Inflammatory macrophage (primary cell): Measurements from ENCODE around the gene ABHD5.
A peak's percentile ranks its signal among the peaks of the same experiment; 100 is the strongest.

Experiments
- DNase-seq, 2 donors: peaks; one replicate each; pipeline ENCODE4 v3.0.0-alpha.2; 2020 to 2022

The ABHD5 gene

DNA sequence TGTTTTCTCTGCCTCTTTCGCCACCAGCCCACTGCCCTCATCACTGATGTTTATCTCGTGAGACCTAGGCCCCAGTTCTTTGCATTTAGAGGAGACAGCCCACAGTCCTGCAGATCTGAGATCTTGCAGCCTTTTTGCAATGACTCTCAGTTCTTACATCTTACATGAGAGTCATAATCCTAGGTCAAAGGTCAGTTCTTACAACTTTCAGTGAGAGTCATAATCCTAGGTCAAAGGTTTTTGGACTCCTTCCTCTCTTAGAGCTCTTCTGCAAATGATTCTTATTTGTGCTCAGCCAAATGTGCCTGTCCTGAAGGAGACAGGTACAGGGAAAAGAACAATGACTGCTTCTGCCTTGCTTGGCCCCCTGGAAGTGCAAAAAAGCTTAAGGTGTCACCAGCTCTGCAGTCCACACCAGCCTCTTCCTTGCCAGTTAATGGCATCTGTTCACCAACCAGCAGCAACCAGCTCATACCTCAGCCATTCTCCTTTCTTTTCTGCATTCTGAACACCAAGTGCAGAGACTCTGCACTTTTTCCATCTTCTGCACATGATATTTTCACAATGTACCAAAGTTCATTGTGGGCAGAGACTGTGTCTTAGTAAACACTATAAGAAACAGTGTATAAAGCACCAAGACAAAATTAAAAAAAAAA, 67.1 kb downstream of the ABHD5 start:
- DNase-seq: peak; percentile 71 to 80

DNA sequence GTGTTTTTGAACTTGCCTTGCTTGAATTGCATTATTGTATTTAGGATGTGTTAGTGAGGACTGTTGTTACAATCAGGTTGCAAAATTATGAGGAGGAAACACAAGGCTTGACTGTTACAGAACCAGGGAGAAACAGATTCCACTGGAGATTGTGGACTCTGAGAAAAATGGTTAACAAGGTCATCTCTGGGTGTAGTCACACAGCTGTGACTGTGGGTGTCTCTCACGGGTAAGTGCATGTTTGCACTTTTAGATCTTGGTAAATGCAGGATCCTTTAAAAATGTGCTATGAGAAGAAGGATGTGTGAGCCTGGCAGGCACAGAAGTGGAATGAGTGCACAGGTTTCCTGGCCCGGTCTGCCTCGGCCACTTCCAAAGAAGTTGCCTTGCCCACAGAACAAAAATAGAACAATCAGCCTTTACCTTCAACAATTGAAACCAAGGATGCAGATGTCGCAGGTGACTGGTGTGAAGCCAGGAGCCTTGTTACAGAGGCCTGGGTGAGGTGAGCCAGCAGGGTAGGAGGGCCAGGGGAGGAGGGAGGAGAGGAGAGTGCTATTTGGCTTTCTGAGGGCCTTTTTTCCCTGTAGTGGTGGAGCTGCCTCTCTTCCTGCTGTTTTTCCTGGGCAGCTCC, 68.0 kb downstream of the ABHD5 start:
- DNase-seq: peak; percentile 22 to 51

DNA sequence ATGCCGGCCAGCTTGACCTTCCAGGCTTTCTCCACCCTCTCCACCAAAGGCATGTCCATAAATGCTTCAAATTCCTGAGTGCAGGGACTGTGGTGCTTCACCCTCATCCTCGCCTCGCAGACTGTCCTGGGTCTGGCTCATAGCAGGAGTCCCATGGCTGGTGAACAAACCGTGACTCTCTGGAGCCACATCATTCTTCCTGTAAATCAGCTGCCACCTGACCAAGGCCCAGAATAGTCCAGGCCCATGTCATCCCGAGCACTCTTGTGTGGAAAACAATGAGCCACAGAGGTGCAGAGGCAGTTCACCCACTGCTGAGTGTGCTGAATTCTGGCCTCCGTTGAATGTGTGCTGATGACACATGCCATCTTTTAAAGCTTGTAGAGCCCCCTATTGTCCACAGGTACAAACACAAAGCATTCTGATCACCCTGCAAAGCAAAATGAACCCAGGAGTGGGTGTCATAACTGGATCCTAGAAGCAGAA, 68.6 kb downstream of the ABHD5 start:
- peak; percentile 38 to 70 for DNase-seq

DNA sequence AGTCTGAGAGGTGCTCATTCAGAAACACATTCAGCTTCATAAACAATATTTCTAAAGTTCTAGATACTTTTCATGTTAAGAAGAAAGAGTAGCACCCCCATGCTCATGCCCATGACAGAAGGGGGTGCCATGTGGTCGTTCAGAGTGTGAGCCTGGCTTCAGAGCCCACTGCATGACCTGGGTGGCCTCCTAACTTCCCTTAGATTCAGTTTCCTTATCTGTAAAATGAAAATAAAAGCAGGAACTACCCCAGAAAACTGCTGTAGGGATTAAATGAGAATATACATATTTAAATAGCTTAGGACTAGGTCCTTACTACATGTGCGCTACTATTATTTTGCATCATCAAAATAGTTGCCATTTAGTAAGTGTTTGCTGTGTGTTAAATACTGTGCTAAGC, 69.2 kb downstream of the ABHD5 start:
- DNase-seq: peak; percentile 37 to 47

DNA sequence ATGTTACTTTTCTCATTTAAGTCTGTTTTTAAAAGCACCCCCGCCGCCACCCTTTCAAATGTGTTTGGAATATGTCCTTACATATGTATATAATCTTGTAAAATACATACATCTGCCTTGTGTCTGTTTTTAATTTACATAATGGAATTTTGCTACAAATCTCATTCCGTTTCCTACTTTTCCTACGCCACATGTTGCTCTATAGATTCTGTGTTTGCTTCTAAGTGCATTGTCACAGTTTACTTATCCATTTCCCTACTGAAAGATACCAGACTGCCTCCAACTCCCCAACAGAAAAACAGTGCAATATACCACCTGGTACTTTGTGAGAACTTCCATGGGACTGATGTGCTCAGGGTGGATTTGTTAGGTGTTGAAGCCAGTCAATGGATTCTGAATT, 70.2 kb downstream of the ABHD5 start:
- no peak for DNase-seq

DNA sequence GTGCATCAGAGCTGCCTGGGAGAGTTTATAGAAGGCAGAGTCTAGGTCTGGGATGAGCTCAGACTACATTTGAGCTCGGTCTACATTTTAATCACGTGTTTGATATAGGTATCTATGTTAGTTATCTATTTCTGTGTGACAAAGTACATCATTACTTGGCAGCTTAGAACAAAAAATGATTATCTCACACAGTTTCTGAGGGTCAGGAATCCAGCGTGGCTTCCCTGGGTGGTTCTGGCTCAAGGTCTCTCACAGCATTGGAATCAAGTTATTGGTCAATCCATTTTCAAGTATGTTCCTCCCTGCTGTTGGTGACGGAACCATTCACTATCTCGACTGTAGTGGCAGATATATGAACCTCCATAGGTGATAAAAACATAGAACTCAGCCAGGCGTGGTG, 71.7 kb downstream of the ABHD5 start:
- DNase-seq: no peak

DNA sequence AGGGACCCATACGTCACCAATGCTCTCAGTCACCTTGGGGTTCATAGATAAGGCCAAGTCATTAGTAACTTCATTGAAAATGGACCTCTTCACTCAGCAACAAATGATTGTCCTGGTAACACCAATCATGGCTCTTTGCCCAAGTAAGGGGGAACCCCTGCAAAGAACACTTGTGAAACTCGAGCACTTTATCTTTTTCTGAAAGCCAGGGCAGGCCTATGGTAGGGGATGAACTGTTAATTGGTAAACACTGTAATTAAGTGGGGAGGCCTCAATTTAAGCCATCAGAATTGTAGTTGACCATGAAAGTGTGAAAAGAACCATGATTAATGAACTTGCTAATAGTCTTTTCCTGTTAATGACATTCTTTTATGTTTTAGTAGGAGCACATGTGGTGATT, 73.3 kb downstream of the ABHD5 start:
- DNase-seq: no peak

DNA sequence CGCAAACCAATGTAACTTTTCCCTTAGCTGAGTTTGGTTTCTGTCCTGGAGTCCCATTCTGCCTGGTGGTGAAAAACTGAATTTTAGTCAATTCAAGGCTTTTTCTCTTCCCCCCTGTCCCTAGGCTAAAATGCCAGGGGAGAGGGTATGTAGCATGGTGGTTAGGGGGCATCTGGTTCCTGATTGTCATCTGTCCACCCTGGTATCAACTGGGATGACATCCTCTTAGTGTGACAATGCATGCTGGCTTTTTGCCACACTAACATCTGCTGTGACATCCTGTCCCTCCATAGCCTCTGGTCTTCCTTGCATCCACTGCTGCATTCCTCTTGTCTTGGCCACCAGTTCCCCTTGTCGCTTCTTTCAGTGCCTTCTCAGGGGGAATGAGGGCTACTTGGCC, 73.7 kb downstream of the ABHD5 start:
- no peak for DNase-seq

DNA sequence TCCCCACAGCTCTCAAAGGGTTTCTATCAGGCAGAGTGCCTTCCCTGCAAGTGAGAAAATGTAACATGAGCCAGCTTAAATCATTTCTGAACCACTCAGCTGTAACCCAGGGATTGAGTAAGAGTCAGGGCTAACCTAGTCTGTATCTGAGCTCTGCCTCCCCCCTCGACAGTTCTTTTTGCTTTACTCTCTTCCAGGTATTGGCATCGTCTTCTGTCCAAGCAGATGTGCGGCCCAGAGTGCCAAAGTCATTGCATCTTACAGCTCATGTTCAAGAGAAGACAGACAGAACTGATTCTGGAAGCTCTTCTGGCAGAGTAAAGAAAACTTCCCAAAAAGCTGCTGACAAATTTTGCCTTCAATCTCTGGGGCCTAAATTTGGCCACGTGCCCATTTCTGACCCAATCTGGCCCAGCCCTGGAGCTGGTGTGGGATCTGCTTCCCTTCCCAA, 74.8 kb downstream of the ABHD5 start:
- DNase-seq: no peak

DNA sequence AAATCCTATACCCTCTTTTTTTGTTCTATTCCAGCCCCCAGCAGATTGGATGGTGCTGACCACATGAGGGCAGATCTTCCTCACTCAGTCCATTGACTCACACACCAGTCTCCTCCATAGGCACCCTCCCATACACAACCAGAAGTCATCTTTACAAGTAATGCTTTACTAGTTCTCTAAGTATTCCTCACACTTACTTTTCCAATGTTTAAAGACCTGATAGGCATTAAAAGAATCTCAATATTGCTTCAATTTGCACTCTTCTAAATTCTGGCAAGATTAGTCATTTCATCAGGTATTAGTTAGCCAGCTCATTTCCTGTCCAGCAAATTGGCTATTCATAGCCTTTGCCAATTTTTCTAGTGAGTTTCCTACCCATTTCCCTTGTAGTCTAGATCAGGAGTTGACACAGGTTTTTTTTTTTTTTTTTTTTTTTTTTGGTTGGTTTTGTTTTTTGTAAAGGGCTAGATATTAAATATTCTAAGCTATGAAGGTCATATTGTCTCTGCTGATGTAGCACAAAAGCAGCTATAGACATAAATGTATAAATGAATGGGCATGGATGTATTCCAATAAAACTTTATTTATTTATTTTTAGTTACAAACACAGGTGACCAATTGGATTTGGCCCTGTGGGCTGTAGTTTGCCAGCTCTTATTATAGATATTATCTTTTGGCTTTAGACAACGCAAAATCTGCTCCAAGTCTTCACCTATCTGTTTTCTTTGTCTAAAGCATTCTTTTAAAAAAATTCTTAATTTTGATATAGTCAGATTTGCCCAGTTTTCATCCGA, 76.1 kb downstream of the ABHD5 start:
- no peak for DNase-seq

DNA sequence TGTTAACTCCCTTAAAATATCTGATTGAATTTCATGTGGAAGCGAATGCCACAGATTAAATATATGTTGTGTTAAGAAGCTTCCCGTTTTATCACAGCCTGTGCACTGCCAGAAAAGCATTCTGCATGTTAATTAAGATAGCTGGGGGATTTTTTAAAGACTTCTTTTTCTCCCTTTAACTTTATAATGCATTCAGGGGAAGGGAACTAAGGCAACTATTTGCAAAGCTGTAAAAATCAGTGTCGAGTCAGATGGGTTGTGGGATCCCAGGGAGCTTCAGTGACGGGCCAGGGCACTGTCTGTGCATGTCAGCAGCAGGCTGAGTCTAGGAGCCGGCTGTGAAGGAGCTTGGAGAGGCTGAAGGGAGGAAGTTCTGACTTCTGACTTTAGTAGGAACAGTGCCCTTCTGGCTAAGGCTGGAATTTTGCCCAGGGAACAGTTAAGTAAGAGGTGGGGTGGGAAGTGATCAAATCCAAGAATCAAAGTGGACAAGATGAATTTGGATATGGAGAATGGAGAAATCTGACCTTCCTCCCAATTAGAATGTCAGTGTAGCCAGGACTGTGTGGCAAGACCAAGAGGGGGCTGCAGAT, 77.7 kb downstream of the ABHD5 start:
- DNase-seq: peak; percentile 20 to 51

DNA sequence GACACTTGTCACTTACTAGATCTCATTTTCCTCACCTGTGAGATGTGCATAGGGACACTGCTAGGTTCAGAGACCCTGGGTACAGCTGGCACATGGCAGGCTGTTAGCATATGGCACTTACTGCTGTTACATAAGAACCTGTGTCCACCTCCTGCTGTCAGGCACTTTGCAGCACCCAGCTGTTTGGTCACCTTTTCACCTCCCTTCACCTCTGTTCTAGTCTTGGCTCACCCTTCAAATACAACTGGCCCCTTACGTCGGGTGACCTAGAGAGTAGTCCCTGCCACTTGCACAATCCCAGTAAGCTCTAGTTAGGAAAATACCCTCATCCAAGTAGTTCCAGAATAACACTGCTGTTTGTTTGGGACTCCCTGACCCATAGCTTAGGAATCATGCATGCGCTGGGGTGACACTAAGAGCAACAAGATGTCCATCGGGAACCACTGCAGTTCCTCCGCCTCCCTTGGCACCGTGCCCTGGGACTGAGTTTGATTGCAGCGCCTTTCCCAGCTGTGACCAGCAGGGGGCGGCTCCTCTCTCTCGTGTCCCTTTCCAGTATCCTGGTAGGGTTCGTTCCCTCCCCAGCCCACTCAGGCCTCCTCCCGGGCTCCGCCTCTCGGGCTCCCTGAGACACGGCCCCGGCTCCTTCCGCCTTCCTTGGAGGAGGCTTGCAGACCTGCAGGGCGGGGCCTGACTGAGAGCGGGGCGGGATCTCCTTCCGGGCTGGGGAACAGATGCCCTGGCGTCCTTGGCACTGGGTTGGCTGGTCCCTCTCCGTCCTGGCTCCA, 78.6 kb downstream of the ABHD5 start:
- peak; percentile 97 to 98 for DNase-seq

DNA sequence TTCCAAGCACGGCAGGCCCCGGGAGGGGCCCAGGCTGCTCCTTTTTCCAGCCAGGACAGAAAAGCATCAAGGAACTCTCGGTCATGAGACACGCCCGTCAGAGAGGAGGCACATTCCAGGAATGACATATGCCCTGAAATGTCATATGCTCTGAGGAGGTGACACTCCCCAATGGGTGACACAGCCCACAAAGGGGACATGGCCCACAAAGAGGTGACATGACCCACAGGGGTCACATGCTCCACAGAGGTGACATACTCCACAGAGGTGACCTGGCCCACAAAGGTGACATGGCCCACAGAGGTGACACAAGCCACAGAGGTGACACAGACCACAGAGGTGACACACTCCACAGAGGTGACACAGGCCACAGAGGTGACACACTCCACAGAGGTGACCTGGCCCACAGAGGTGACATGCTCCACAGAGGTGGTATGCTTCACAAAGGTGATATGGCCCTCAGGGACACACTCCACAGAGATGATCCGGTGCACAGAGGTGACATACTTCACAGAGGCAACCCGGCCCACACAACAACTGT, 79.2 kb downstream of the ABHD5 start:
- DNase-seq: no peak

DNA sequence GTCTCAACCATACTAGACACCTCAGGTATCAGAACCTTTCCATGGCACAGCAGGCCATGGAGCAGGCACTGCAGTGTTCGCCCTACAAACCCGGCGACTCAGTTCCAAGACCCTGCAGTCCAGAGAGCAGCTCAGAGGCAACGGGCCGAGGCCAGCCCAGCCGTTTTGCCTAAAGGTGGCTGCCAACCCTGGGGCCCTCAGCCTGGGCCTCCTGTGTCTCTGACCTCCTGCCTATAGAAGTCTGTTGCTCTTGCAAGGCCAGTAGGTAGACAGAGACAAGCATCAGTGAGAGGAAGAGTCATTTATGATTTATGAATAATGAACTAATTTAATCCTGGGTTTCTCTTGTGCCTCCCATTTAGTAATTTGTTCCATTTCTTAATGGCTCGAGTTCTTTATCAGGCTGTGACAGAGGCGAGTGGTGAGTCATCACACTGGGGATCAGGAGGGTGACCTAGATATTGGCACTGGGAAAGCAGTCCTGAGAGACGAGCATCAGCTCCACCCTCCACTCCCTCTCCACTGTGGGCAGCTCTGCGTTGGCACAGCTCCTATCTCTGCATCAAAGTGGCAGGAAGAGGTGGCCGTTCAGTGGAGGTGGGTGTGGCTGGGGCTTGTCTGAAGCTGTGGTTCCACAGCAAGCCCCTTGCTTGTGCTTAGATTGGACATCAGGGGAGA, 79.8 kb downstream of the ABHD5 start:
- peak; percentile 48 to 76 for DNase-seq

DNA sequence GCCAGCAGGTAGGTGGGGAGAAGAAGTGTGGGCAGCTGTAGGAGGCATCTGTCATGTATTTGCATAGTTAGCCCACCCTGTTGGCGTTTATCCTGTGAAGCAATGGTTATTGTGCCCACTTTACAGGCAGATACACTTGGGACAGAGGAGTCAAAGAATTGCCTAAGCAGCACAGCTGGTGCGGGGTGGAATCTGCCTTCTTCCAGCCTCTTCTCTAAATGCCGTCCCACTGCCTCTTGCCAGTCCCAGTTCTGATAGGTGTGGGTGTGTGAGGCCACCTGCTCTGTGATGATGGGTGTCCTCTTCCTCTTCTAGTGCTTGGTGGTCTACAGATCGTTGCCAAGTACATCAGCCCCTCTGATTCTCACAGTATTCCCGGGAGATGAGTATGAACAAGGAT, 80.9 kb downstream of the ABHD5 start:
- no peak for DNase-seq

DNA sequence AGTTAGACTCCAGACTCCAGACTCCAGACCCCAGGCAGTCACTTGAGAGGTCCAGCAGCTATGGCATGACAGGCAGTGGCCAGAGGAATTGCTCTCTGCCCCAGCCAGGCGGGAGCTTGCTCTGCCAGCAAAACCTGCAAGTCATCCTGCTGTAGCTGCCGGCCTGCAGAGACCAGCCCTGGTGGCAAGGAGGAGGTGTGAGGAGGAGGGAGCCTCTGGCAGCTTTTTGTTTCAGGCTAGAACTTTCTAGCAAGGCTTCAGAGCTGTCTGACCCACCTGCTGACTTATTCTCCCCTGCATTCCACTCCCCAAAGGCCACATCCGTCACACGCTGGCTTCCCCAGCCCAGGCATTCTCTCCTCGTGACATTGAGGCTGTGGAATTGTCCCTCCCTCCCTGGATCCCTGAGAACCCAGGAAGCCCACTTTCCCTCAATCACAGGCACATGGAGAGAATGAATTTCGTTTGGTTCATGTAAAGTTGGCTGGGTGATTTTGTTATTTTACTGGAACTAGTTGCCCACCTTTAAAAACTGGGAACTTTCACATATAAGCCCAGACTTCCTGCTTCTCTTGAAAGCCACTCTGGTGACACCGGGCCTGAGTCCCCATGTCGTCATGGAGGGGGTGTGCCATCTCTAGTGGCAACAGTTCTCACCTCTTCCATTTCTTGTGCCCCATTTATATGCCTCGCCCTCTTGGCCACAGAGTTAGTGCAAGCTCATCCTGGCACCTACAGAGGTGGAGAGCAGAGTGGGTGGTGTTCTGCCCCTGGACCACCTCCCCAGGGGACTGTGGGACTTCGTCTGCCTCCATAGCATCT, 82.7 kb downstream of the ABHD5 start:
- DNase-seq: peak; percentile 65 to 68

DNA sequence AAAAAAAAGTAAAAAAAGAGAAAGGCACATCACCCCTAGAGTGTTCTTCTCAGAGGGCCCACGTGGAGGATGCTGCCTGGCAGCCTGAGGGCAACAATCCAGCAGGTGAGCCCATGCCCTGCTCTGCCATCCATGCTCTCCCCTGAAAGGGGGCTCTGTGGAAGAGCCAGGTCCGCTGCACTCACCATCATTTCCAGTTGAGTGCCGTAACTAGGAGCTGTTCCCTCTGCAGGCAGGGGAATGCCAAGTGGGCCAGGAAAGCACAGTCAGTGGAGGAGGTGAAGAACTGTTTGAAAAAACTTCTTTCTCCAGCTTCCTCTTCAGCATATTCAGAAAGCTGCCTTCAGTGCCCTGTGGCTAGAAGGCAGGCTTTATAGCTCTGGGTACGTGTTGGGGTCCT, 84.1 kb downstream of the ABHD5 start:
- DNase-seq: no peak

DNA sequence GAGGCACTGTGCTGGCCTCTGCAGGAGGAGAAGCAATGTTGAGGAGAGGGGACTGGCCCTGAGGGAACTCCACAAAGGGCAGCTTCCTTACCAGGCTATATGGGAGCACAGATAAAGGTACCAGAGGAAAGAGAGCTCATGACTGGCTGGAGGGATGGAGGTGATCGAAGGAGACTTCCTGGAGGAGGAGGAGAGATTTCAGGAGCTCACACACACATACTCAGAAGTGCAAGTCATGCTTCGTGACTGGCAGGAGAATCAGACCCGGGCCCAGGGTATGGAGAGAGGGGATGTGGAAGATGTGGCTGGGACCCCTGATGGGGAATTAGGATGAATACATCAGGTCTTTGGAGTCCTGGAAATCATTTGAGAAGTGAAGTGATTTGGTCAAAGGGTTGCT, 85.4 kb downstream of the ABHD5 start:
- DNase-seq: no peak

DNA sequence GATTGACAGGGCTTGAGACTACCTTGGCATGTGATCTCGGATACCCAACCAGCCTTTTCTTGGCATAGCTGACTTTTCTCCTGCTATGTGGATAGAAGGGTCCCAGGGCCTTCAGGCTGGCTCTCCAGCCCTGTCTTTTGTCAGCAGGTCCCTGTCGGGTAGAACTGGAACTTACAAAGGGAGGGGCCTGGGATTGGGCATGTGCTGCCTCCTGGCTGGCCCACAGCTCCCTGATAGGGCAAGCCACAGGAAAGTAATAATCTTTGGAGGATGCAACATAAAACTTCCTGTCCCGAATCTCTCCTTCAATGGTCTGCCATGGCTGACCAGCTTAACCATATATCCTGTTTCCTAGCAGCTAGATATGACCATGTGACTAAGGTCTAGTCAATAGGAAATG, 89.1 kb downstream of the ABHD5 start:
- no peak for DNase-seq

DNA sequence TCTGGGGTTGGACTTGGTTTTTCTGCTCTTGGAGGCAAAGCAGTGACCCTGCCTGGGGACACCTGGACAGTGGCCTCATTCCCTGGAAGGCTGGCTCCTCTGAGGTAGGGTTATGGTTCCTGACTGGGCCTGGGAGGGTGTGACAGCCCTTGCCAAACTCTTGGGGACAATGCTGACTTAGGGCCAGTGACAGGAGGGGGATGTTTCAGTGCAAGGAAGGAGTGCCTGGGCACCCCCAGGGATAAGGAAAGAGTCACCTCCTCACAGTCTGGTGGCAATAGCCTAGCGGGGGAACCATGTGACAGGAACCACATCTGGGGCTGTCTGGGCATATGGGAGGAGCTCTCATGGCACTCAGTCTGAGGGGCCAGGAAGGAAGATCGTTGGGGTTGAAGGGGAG, 91.8 kb downstream of the ABHD5 start:
- no peak for DNase-seq
